GM20000 (cell line): ENCODE data around the gene DAAM2.

Experiments used
- DNase-seq: peaks from one replicate; pipeline ENCODE4 v3.0.0; 2012; ENCODE audit warnings: low spot score
- CTCF ChIP-seq: IDR thresholded peaks from 2 replicates; pipeline ENCODE4 v1.5.1; 2012; ENCODE audit warnings: mild to moderate bottlenecking, control low read depth; ENCODE audit errors: extremely low read depth, missing control alignments

The DAAM2 gene

GRCh38 chr6:39941820-39942219 is 149.6 kb downstream of the DAAM2 start:
- no peak for TF ChIP-seq CTCF
- no peak for DNase-seq

- no peak for TF ChIP-seq CTCF
- no peak for DNase-seq
These were observed 150.9 kb downstream of the DAAM2 start for GRCh38 chr6:39942903-39943580.

- no peak for DNase-seq
These were observed 153.4 kb downstream of the DAAM2 start for GRCh38 chr6:39945626-39946025.

GRCh38 chr6:39947611-39948068 is 155.5 kb downstream of the DAAM2 start:
- TF ChIP-seq CTCF = no peak
- no peak for DNase-seq

More at GRCh38 chr6:39945626-39946025, 153.4 kb downstream of the DAAM2 start:
- TF ChIP-seq CTCF = no peak

GRCh38 chr6:39948199-39948791 is 156.1 kb downstream of the DAAM2 start:
- TF ChIP-seq CTCF = no peak
- DNase-seq = no peak

- TF ChIP-seq CTCF = no peak
- DNase-seq = no peak
These were observed 158.0 kb downstream of the DAAM2 start for GRCh38 chr6:39950125-39950720.

- no peak for DNase-seq
- no peak for TF ChIP-seq CTCF
These were observed 159.0 kb downstream of the DAAM2 start for GRCh38 chr6:39951191-39951590.
